ENCODE measurements around the gene MAFB.

MAFB gene

DNA sequence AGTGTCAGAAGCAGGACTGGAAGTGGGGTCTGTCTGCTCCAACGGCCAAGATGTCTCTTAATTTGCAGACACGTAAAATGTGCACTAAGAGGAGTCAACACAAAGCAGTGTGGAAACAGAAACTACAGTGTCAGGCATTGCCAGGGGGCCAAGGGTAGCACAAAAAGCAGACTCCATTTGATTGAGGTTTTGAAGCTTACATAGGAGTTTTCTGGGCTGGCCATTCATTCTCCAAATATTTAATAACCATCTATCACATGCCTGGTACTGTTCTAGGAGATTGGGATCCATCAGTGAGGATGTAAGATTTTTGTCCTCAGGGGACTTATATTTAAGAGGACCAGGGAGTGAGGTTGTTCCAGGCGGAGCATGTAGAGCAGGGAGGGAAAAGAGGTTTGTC is 29.5 kb downstream of the MAFB start:
- H3K27me3 ChIP-seq (replicated peaks; ENCODE audit: control insufficient read depth, insufficient read depth, low read length, poor library complexity, severe bottlenecking), result no peaks in the 10 kb centered on the region
- H3K36me3 ChIP-seq (ENCODE audit: control insufficient read depth, insufficient read depth, low read length), result no peaks in the 10 kb centered on the region
- no peaks in the 10 kb centered on the region for H3K4me1 ChIP-seq (ENCODE audit: control insufficient read depth, insufficient read depth, low read length, poor library complexity, severe bottlenecking)
- H3K27ac ChIP-seq (ENCODE audit: insufficient read depth, low read length, poor library complexity, severe bottlenecking), result no peak overlapping the region
- H3K9me3 ChIP-seq (ENCODE audit: control insufficient read depth, low read length), result no peaks in the 10 kb centered on the region
- H3K4me3 ChIP-seq (ENCODE audit: insufficient read depth, low read depth, low read length, poor library complexity, severe bottlenecking), result no peak overlapping the region
- DNase-seq, result no peak

DNA sequence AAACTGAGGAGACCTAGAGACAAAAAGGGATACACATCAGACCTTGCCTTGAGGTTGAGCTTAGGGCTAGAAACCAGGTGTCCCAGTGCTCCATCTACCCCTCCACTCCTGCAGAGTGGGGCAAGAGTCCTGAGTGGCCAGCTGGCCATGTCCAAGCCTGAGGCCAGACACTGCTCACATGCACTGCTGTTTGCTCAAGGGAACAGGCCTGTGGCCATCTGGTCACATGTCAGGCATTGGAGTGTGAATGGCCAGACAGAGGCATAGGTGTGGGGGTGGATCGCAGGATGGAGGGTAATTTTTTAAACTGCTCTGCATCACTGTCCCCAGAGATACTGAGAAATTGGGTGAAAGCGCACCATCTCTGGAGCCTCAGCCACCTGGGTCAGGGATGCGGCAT is 30.5 kb downstream of the MAFB start:
- DNase-seq, result no peak
- Histone ChIP-seq H3K4me1 (ENCODE audit: control insufficient read depth, insufficient read depth, low read length, poor library complexity, severe bottlenecking) (no peaks in the 10 kb centered on the region), H3K27ac (ENCODE audit: insufficient read depth, low read length, poor library complexity, severe bottlenecking) (no peak overlapping the region), H3K4me3 (ENCODE audit: insufficient read depth, low read depth, low read length, poor library complexity, severe bottlenecking) (no peak overlapping the region), H3K27me3 (replicated peaks; ENCODE audit: control insufficient read depth, insufficient read depth, low read length, poor library complexity, severe bottlenecking) (no peaks in the 10 kb centered on the region), H3K36me3 (ENCODE audit: control insufficient read depth, insufficient read depth, low read length) (no peaks in the 10 kb centered on the region), H3K9me3 (ENCODE audit: control insufficient read depth, low read length) (no peaks in the 10 kb centered on the region)

- Histone ChIP-seq H3K9me3 (ENCODE audit: control insufficient read depth, low read length) (no peaks in the 10 kb centered on the region), H3K4me1 (ENCODE audit: control insufficient read depth, insufficient read depth, low read length, poor library complexity, severe bottlenecking) (no peaks in the 10 kb centered on the region), H3K27ac (ENCODE audit: insufficient read depth, low read length, poor library complexity, severe bottlenecking) (no peak overlapping the region), H3K27me3 (replicated peaks; ENCODE audit: control insufficient read depth, insufficient read depth, low read length, poor library complexity, severe bottlenecking) (no peaks in the 10 kb centered on the region), H3K36me3 (ENCODE audit: control insufficient read depth, insufficient read depth, low read length) (no peaks in the 10 kb centered on the region), H3K4me3 (ENCODE audit: insufficient read depth, low read depth, low read length, poor library complexity, severe bottlenecking) (no peak overlapping the region)
- no peak for DNase-seq
Measured at GRCh38 chr20:40657526-40657925, 31.5 kb downstream of the MAFB start.

GRCh38 chr20:40655451-40655850 is 33.6 kb downstream of the MAFB start:
- Histone ChIP-seq H3K36me3 (ENCODE audit: control insufficient read depth, insufficient read depth, low read length) (no peaks in the 10 kb centered on the region), H3K27ac (ENCODE audit: insufficient read depth, low read length, poor library complexity, severe bottlenecking) (no peak overlapping the region), H3K4me3 (ENCODE audit: insufficient read depth, low read depth, low read length, poor library complexity, severe bottlenecking) (no peak overlapping the region), H3K4me1 (ENCODE audit: control insufficient read depth, insufficient read depth, low read length, poor library complexity, severe bottlenecking) (no peaks in the 10 kb centered on the region), H3K27me3 (replicated peaks; ENCODE audit: control insufficient read depth, insufficient read depth, low read length, poor library complexity, severe bottlenecking) (no peaks in the 10 kb centered on the region), H3K9me3 (ENCODE audit: control insufficient read depth, low read length) (no peaks in the 10 kb centered on the region)
- DNase-seq, result no peak

- H3K4me1 ChIP-seq (ENCODE audit: control insufficient read depth, insufficient read depth, low read length, poor library complexity, severe bottlenecking), result no peaks in the 10 kb centered on the region
- no peak for DNase-seq
- H3K9me3 ChIP-seq (ENCODE audit: control insufficient read depth, low read length), result no peaks in the 10 kb centered on the region
- no peak overlapping the region for H3K27ac ChIP-seq (ENCODE audit: insufficient read depth, low read length, poor library complexity, severe bottlenecking)
- H3K36me3 ChIP-seq (ENCODE audit: control insufficient read depth, insufficient read depth, low read length), result no peaks in the 10 kb centered on the region
- H3K4me3 ChIP-seq (ENCODE audit: insufficient read depth, low read depth, low read length, poor library complexity, severe bottlenecking), result no peak overlapping the region
- no peaks in the 10 kb centered on the region for H3K27me3 ChIP-seq (replicated peaks; ENCODE audit: control insufficient read depth, insufficient read depth, low read length, poor library complexity, severe bottlenecking)
Measured at GRCh38 chr20:40654876-40655275, 34.2 kb downstream of the MAFB start.

- Histone ChIP-seq H3K9me3 (ENCODE audit: control insufficient read depth, low read length) (no peaks in the 10 kb centered on the region), H3K4me3 (ENCODE audit: insufficient read depth, low read depth, low read length, poor library complexity, severe bottlenecking) (no peak overlapping the region), H3K27me3 (replicated peaks; ENCODE audit: control insufficient read depth, insufficient read depth, low read length, poor library complexity, severe bottlenecking) (no peaks in the 10 kb centered on the region), H3K27ac (ENCODE audit: insufficient read depth, low read length, poor library complexity, severe bottlenecking) (no peak overlapping the region), H3K4me1 (ENCODE audit: control insufficient read depth, insufficient read depth, low read length, poor library complexity, severe bottlenecking) (no peaks in the 10 kb centered on the region), H3K36me3 (ENCODE audit: control insufficient read depth, insufficient read depth, low read length) (no peaks in the 10 kb centered on the region)
- no peak for DNase-seq
Measured at GRCh38 chr20:40652441-40652987, 36.5 kb downstream of the MAFB start.

DNA sequence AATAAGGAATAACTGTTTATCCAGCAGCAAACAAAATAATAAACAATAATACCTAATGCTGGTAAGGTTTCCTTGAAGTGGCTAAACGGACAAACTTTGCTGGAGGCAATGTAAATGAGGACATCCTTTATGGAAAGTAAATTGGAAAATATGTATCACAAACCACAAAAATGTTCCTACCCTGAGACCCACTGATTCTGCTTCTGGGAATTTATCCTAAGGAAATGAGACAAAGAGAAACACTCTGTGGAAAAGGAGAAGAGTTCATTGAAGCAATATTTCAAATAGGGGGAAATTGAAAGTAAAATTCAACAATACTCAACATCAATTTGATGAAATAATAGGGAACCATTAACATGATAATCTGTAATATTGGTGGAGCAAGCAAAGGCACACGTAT is 37.9 kb downstream of the MAFB start:
- no peaks in the 10 kb centered on the region for H3K27me3 ChIP-seq (replicated peaks; ENCODE audit: control insufficient read depth, insufficient read depth, low read length, poor library complexity, severe bottlenecking)
- H3K4me1 ChIP-seq (ENCODE audit: control insufficient read depth, insufficient read depth, low read length, poor library complexity, severe bottlenecking), result no peaks in the 10 kb centered on the region
- no peaks in the 10 kb centered on the region for H3K36me3 ChIP-seq (ENCODE audit: control insufficient read depth, insufficient read depth, low read length)
- no peaks in the 10 kb centered on the region for H3K9me3 ChIP-seq (ENCODE audit: control insufficient read depth, low read length)
- no peak for DNase-seq
- no peak overlapping the region for H3K4me3 ChIP-seq (ENCODE audit: insufficient read depth, low read depth, low read length, poor library complexity, severe bottlenecking)
- H3K27ac ChIP-seq (ENCODE audit: insufficient read depth, low read length, poor library complexity, severe bottlenecking), result no peak overlapping the region

DNA sequence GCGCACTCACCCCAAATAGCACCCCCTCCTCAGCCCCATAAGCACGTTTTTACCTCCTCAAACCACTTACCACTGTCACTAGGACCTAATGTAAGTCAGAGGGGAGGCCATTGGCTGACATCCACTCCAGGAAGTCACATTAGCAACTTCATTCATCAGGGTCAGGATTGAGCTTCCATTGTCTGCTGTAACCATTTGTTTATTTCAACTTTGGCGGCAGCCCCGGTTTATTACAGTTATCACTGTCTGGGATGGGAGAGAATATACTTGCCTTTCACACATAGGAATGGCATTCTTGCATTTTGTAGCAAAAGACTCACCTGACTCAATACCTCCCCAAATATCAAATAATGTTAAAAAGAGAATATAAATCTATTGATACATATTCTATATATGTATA is 38.3 kb downstream of the MAFB start:
- Histone ChIP-seq H3K27me3 (replicated peaks; ENCODE audit: control insufficient read depth, insufficient read depth, low read length, poor library complexity, severe bottlenecking) (no peaks in the 10 kb centered on the region), H3K36me3 (ENCODE audit: control insufficient read depth, insufficient read depth, low read length) (no peaks in the 10 kb centered on the region), H3K4me1 (ENCODE audit: control insufficient read depth, insufficient read depth, low read length, poor library complexity, severe bottlenecking) (no peaks in the 10 kb centered on the region), H3K4me3 (ENCODE audit: insufficient read depth, low read depth, low read length, poor library complexity, severe bottlenecking) (no peak overlapping the region), H3K9me3 (ENCODE audit: control insufficient read depth, low read length) (no peaks in the 10 kb centered on the region), H3K27ac (ENCODE audit: insufficient read depth, low read length, poor library complexity, severe bottlenecking) (no peak overlapping the region)
- DNase-seq, result no peak

DNA sequence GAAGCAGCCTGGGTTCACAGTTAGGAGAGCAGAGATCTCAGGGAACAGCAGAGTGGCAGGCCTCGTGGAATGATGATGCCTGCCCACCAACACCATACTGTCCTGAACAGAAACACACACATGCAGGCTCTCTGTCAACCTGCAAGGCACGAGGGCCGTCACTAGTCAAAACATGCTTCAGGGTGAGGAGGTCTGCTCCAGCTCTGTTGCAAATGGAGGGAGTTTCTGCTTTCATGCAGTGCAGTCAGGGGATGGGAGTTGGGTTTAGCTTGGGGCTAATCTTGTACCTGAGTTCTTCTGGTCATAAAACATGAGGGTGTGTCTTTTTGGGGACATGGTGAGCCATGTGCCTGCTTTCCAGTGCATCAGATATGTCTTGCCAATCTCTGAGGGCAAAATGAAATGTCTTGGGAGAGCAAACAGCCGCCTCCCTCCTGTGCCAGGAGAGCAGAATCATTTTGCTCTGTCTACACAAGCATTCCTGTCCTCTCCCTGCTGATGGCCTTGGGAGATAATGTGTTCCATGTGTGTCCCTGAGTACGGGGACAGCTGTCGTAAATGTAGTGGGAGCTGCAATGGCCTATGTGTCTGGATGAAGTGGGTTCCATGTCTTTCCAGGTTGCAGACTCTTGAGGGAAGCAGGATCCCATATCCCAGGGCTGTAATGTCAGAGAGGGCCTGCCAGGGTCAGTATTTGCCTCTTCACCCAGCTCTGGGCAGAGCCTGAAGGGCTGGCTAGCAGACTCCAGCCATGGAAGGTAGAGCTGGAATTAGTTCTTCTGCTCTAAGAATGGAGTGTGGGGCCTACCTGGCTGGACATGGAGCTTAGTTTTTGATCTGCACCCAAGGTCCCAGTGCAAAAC is 40.6 kb downstream of the MAFB start:
- no peaks in the 10 kb centered on the region for H3K4me1 ChIP-seq (ENCODE audit: control insufficient read depth, insufficient read depth, low read length, poor library complexity, severe bottlenecking)
- H3K9me3 ChIP-seq (ENCODE audit: control insufficient read depth, low read length), result no peaks in the 10 kb centered on the region

DNA sequence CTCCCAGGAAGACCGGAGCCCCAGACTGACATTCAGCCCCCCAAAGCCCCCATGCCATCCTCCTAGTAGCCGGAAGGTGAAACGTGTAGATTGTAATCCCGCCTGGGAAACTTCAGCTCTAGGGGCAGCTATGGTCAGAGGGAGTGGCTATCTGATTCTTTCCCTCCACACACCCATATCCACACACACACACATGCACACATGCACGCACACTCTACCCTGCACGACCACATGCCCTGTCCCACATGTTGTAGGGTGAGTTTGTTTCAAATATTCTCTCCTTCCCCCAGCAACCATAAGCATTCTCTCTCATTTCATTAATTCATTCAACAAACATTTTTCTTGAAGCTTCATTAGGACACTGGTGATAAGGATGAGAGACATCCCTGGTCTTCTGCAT is 42.2 kb downstream of the MAFB start:
- Histone ChIP-seq H3K27ac (ENCODE audit: insufficient read depth, low read length, poor library complexity, severe bottlenecking) (no peak overlapping the region), H3K4me3 (ENCODE audit: insufficient read depth, low read depth, low read length, poor library complexity, severe bottlenecking) (no peak overlapping the region), H3K9me3 (ENCODE audit: control insufficient read depth, low read length) (no peaks in the 10 kb centered on the region), H3K36me3 (ENCODE audit: control insufficient read depth, insufficient read depth, low read length) (no peaks in the 10 kb centered on the region), H3K27me3 (replicated peaks; ENCODE audit: control insufficient read depth, insufficient read depth, low read length, poor library complexity, severe bottlenecking) (no peaks in the 10 kb centered on the region), H3K4me1 (ENCODE audit: control insufficient read depth, insufficient read depth, low read length, poor library complexity, severe bottlenecking) (no peaks in the 10 kb centered on the region)
- DNase-seq, result no peak

More for the DNA sequence above, 40.6 kb downstream of the MAFB start:
- no peaks in the 10 kb centered on the region for H3K36me3 ChIP-seq (ENCODE audit: control insufficient read depth, insufficient read depth, low read length)
- no peaks in the 10 kb centered on the region for H3K27me3 ChIP-seq (replicated peaks; ENCODE audit: control insufficient read depth, insufficient read depth, low read length, poor library complexity, severe bottlenecking)
- DNase-seq, result no peak
- no peak overlapping the region for H3K27ac ChIP-seq (ENCODE audit: insufficient read depth, low read length, poor library complexity, severe bottlenecking)
- H3K4me3 ChIP-seq (ENCODE audit: insufficient read depth, low read depth, low read length, poor library complexity, severe bottlenecking), result no peak overlapping the region

All from effector memory CD4-positive, alpha-beta T cell (primary cell).